Panc1 (cell line): ENCODE results near the gene MPV17L. TPM values are rescaled to one million over a fixed set of nuclear protein-coding genes. Genes with fewer than 3 reads are reported as not detected.

Source experiments
- ATAC-seq: fragments of 200-7000 bp; cut with Tn5 transposase; 2 replicates; pipeline ENCODE4 v1.9.1; 2020; ENCODE audit warnings: mild to moderate bottlenecking, moderate library complexity
- BruUV-seq: library from RNA; stranded (reverse); fragments of 400-500 nt; replicated peaks from 2 replicates; lab custom pipeline; 2021; lab: Mats Ljungman, UMichigan
- CTCF ChIA-PET: fragments of 300-600 bp; sonication (Branson Sonifier 250); formaldehyde crosslinking; loops from one replicate; lab custom pipeline; 2022; ENCODE audit warnings: antibody characterized with exemption; lab: Charles Lee
- POLR2A ChIA-PET: fragments of 300-600 bp; sonication (Branson Sonifier 250); formaldehyde crosslinking; loops from one replicate; lab custom pipeline; 2022; ENCODE audit warnings: antibody characterized with exemption; lab: Charles Lee
- DNase-seq: peaks from one replicate; pipeline ENCODE4 v3.0.0-alpha.2; 2010; ENCODE audit warnings: low read depth, low spot score
- H3K27ac ChIP-seq: 2 replicates; pipeline ENCODE4 v1.5.1; 2011; ENCODE audit warnings: mild to moderate bottlenecking, low read length, inconsistent platforms
- H3K27me3 ChIP-seq: fragments of 200-500 bp; sonication (Bioruptor generic); 2 replicates; pipeline ENCODE4 v1.6.0; 2014; ENCODE audit warnings: low read length, inconsistent platforms; ENCODE audit not compliant: control insufficient read depth, insufficient read depth
- H3K36me3 ChIP-seq: fragments of 200-500 bp; sonication (Bioruptor generic); 2 replicates; pipeline ENCODE4 v1.5.1; 2014; ENCODE audit warnings: inconsistent platforms, mild to moderate bottlenecking, low read length, moderate library complexity; ENCODE audit not compliant: control insufficient read depth, insufficient read depth
- H3K4me1 ChIP-seq: 2 replicates; pipeline ENCODE4 v1.5.1; 2011; ENCODE audit warnings: inconsistent platforms, mild to moderate bottlenecking, low read length, moderate library complexity; ENCODE audit not compliant: control insufficient read depth, insufficient read depth
- H3K4me3 ChIP-seq, 2 experiments: 2 replicates each; pipeline ENCODE4 v1.5.1; 2011 to 2012; ENCODE audit warnings: low read depth in 2 of 2, low read length in 2 of 2, mild to moderate bottlenecking in 2 of 2, inconsistent platforms in 1 of 2, moderate library complexity in 1 of 2
- H3K9me3 ChIP-seq: fragments of 200-500 bp; sonication (Bioruptor generic); 2 replicates; pipeline ENCODE4 v1.5.1; 2014; ENCODE audit warnings: low read depth, mild to moderate bottlenecking, inconsistent platforms, low read length, moderate library complexity; ENCODE audit not compliant: control insufficient read depth, insufficient read depth
- POLR2AphosphoS5 ChIP-seq: IDR thresholded peaks from 2 replicates; pipeline ENCODE4 v1.6.1; 2012; ENCODE audit warnings: mild to moderate bottlenecking, low read depth, low read length, moderate library complexity
- SIN3A ChIP-seq: IDR thresholded peaks from 2 replicates; pipeline ENCODE4 v1.6.1; 2012; ENCODE audit warnings: low read depth, mild to moderate bottlenecking, low read length, moderate library complexity, borderline replicate concordance; ENCODE audit not compliant: insufficient read depth
- TCF7L2 ChIP-seq: IDR thresholded peaks from 2 replicates; pipeline ENCODE4 v1.6.1; 2011; ENCODE audit warnings: mild to moderate bottlenecking, low read depth, low read length, inconsistent platforms
- in situ Hi-C: cut with HindIII; loops from 2 replicates; pipeline ENCODE4 v1.10.0; 2016; ENCODE audit warnings: low sequenced_read_pairs, low pct_unique_long_range_greater_than_20kb
- intact Hi-C: fragments of 100-400 bp; cut with micrococcal nuclease; formaldehyde crosslinking; loops from one replicate; pipeline ENCODE4 v1.10.0; 2022; ENCODE audit not compliant: unreplicated experiment
- total RNA-seq: library from RNA; stranded (reverse); gene quantifications from one replicate; pipeline ENCODE4 v1.2.1, GENCODE V29; 2021; ENCODE audit not compliant: unreplicated experiment
- TF ChIP-seq, protein P1 (sequence below): fragments of 450-650 bp; IDR thresholded peaks from 2 replicates; pipeline ENCODE4 v1.5.1; 2017; ENCODE audit warnings: mild to moderate bottlenecking
- TF ChIP-seq, protein P2 (sequence below), 2 experiments: IDR thresholded peaks; 2 replicates each; pipeline ENCODE4 v1.6.1; 2011 to 2012; ENCODE audit warnings: low read depth in 2 of 2, control low read depth in 1 of 2, low read length in 1 of 2, mild to moderate bottlenecking in 1 of 2, moderate library complexity in 1 of 2; ENCODE audit not compliant: insufficient read depth in 1 of 2

MPV17L gene
- total RNA-seq, 1 experiment from 2014 or later, result 10.4 TPM

DNA sequence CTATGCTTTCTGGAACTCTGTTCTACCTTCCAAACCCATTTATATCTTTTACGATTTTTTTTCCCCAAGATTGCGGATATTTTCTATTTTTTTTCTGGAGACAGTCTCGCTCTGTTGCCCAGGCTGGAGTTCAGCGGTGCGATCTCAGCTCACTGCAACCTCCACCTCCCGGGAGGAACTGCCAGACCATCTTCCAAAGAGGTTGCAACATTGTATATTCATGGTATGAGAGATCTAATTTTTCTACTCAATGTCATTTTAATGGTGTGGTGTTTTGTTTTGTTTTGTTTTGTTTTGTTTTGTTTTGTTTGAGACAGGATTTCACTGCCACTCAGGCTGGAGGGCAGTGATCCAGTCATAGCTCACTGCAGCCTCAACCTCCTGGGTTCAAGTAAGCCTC, 30.3 kb downstream of the MPV17L start:
- ChIA-PET POLR2A (interaction anchor here (0.6 kb wide), 1 partner anchor 42 kb away, joined by 3 read pairs; no protein-coding TSS in a partner anchor), CTCF (no interaction called here)
- in situ Hi-C loops, result no loop called here
- TF ChIP-seq, protein P1, sequence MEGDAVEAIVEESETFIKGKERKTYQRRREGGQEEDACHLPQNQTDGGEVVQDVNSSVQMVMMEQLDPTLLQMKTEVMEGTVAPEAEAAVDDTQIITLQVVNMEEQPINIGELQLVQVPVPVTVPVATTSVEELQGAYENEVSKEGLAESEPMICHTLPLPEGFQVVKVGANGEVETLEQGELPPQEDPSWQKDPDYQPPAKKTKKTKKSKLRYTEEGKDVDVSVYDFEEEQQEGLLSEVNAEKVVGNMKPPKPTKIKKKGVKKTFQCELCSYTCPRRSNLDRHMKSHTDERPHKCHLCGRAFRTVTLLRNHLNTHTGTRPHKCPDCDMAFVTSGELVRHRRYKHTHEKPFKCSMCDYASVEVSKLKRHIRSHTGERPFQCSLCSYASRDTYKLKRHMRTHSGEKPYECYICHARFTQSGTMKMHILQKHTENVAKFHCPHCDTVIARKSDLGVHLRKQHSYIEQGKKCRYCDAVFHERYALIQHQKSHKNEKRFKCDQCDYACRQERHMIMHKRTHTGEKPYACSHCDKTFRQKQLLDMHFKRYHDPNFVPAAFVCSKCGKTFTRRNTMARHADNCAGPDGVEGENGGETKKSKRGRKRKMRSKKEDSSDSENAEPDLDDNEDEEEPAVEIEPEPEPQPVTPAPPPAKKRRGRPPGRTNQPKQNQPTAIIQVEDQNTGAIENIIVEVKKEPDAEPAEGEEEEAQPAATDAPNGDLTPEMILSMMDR, result no peak
- TF ChIP-seq POLR2AphosphoS5 (no peak), TCF7L2 (no peak)
- Histone ChIP-seq H3K27ac (no peak overlapping the region), H3K36me3 (no peaks in the 10 kb centered on the region), H3K4me3 (no peak overlapping the region), H3K9me3 (no peaks in the 10 kb centered on the region), H3K4me1 (no peaks in the 10 kb centered on the region), H3K27me3 (no peaks in the 10 kb centered on the region)
- intact Hi-C loops, result loop anchor here (10.0 kb wide), 1 partner anchor 59 kb away; no protein-coding TSS in a partner anchor
- no TSS peak for BruUV-seq
- ATAC-seq, result no peak
- DNase-seq, result no peak

DNA sequence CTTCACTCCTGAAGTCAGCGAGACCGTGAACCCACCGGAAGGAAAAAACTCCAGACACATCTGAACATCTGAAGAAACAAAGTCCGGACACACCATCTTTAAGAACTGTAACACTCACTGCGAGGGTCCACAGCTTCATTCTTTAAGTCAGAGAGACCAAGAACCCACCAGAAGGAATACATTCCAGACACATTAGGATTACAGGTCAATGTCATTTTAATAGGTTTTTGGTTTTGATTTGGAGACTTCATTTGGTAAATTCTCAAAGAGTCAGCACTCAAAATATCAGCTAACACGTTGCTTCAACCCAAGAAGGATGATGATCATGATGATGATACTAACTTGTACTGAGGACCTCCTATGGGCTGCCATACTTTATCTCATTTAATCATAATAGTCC, 31.2 kb downstream of the MPV17L start:
- Histone ChIP-seq H3K4me1 (no peaks in the 10 kb centered on the region), H3K4me3 (no peak overlapping the region), H3K27ac (no peak overlapping the region), H3K9me3 (no peaks in the 10 kb centered on the region), H3K27me3 (no peaks in the 10 kb centered on the region), H3K36me3 (no peaks in the 10 kb centered on the region)
- in situ Hi-C loops (no loop called here), intact Hi-C loops (loop anchor here (10.0 kb wide), 1 partner anchor 58 kb away; no protein-coding TSS in a partner anchor)
- ChIA-PET CTCF (no interaction called here), POLR2A (no interaction called here)
- ATAC-seq, result no peak
- no peak for TF ChIP-seq POLR2AphosphoS5
- TF ChIP-seq, protein P2, sequence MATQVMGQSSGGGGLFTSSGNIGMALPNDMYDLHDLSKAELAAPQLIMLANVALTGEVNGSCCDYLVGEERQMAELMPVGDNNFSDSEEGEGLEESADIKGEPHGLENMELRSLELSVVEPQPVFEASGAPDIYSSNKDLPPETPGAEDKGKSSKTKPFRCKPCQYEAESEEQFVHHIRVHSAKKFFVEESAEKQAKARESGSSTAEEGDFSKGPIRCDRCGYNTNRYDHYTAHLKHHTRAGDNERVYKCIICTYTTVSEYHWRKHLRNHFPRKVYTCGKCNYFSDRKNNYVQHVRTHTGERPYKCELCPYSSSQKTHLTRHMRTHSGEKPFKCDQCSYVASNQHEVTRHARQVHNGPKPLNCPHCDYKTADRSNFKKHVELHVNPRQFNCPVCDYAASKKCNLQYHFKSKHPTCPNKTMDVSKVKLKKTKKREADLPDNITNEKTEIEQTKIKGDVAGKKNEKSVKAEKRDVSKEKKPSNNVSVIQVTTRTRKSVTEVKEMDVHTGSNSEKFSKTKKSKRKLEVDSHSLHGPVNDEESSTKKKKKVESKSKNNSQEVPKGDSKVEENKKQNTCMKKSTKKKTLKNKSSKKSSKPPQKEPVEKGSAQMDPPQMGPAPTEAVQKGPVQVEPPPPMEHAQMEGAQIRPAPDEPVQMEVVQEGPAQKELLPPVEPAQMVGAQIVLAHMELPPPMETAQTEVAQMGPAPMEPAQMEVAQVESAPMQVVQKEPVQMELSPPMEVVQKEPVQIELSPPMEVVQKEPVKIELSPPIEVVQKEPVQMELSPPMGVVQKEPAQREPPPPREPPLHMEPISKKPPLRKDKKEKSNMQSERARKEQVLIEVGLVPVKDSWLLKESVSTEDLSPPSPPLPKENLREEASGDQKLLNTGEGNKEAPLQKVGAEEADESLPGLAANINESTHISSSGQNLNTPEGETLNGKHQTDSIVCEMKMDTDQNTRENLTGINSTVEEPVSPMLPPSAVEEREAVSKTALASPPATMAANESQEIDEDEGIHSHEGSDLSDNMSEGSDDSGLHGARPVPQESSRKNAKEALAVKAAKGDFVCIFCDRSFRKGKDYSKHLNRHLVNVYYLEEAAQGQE (IDR thresholded peaks at IDR 0.05; ENCODE audit: insufficient read depth in 1 of 2, low read depth in 2 of 2, low read length in 1 of 2), result no peak
- TF ChIP-seq TCF7L2, result no peak
- TF ChIP-seq SIN3A, result no peak
- TF ChIP-seq, protein P1, result no peak
- no peak for DNase-seq
- no TSS peak for BruUV-seq
